ENCODE data around the gene COL4A5. TPM values are rescaled to one million over a fixed set of nuclear protein-coding genes. Genes with fewer than 3 reads are reported as not detected.

The COL4A5 gene
- total RNA-seq, 1 experiment from 2014 or later, result 8.3 TPM

GRCh38 chrX:108511721-108512120 is 72.1 kb downstream of the COL4A5 start:
- in situ Hi-C loops (cut with HindIII; ENCODE audit: low pct_unique_long_range_greater_than_20kb, low sequenced_read_pairs) (no loop called here), intact Hi-C loops (cut with micrococcal nuclease; ENCODE audit: unreplicated experiment) (no loop called here)
- Histone ChIP-seq H3K27ac (ENCODE audit: low read length) (no peak overlapping the region), H3K4me3 (ENCODE audit: low read depth in 2 of 2, low read length in 2 of 2) (no peak overlapping the region), H3K27me3 (ENCODE audit: control insufficient read depth, insufficient read depth, low read length) (no peaks in the 10 kb centered on the region), H3K36me3 (ENCODE audit: control insufficient read depth, insufficient read depth, low read length) (no peaks in the 10 kb centered on the region), H3K4me1 (ENCODE audit: control insufficient read depth, insufficient read depth, low read length) (no peaks in the 10 kb centered on the region), H3K9me3 (ENCODE audit: control insufficient read depth, insufficient read depth, low read depth, low read length) (no peaks in the 10 kb centered on the region)
- TF ChIP-seq REST (IDR thresholded peaks at IDR 0.05; ENCODE audit: insufficient read depth in 1 of 2, low read depth in 2 of 2, low read length in 1 of 2) (no peak), SIN3A (IDR thresholded peaks at IDR 0.05; ENCODE audit: borderline replicate concordance, insufficient read depth, low read depth, low read length) (no peak), CTCF (IDR thresholded peaks at IDR 0.05) (no peak), TCF7L2 (IDR thresholded peaks at IDR 0.05; ENCODE audit: low read depth, low read length) (no peak), POLR2AphosphoS5 (IDR thresholded peaks at IDR 0.05; ENCODE audit: low read depth, low read length) (no peak)
- ATAC-seq (no peak), DNase-seq (ENCODE audit: low read depth, low spot score) (no peak)
- ChIA-PET CTCF (no interaction called here), POLR2A (no interaction called here)
- no TSS peak for BruUV-seq (replicated peaks)

GRCh38 chrX:108516184-108516583 is 76.5 kb downstream of the COL4A5 start:
- in situ Hi-C loops (cut with HindIII; ENCODE audit: low pct_unique_long_range_greater_than_20kb, low sequenced_read_pairs) (no loop called here), intact Hi-C loops (cut with micrococcal nuclease; ENCODE audit: unreplicated experiment) (no loop called here)
- POLR2A ChIA-PET, result no interaction called here
- no peak overlapping the region for H3K4me3 ChIP-seq (ENCODE audit: low read depth in 2 of 2, low read length in 2 of 2)
- no peaks in the 10 kb centered on the region for H3K4me1 ChIP-seq (ENCODE audit: control insufficient read depth, insufficient read depth, low read length)
- BruUV-seq (replicated peaks), result no TSS peak
- DNase-seq (ENCODE audit: low read depth, low spot score) (no peak), ATAC-seq (no peak)
- H3K27ac ChIP-seq (ENCODE audit: low read length), result no peak overlapping the region
- no peak for TF ChIP-seq CTCF (IDR thresholded peaks at IDR 0.05)
- no peak for TF ChIP-seq REST (IDR thresholded peaks at IDR 0.05; ENCODE audit: insufficient read depth in 1 of 2, low read depth in 2 of 2, low read length in 1 of 2)
- TF ChIP-seq TCF7L2 (IDR thresholded peaks at IDR 0.05; ENCODE audit: low read depth, low read length), result no peak
- TF ChIP-seq POLR2AphosphoS5 (IDR thresholded peaks at IDR 0.05; ENCODE audit: low read depth, low read length), result no peak
- TF ChIP-seq SIN3A (IDR thresholded peaks at IDR 0.05; ENCODE audit: borderline replicate concordance, insufficient read depth, low read depth, low read length), result no peak
- CTCF ChIA-PET, result no interaction called here
- no peaks in the 10 kb centered on the region for H3K36me3 ChIP-seq (ENCODE audit: control insufficient read depth, insufficient read depth, low read length)
- no peaks in the 10 kb centered on the region for H3K27me3 ChIP-seq (ENCODE audit: control insufficient read depth, insufficient read depth, low read length)
- H3K9me3 ChIP-seq (ENCODE audit: control insufficient read depth, insufficient read depth, low read depth, low read length), result no peaks in the 10 kb centered on the region
